OCI-LY7 (cell line): ENCODE data around the gene TMEM61. TPM values are rescaled to one million over a fixed set of nuclear protein-coding genes. Genes with fewer than 3 reads are reported as not detected.

Experiments
- BruUV-seq: library from RNA; stranded (reverse); fragments of 400-500 nt; replicated peaks from 2 replicates; lab custom pipeline; 2021; lab: Mats Ljungman, UMichigan
- CTCF ChIA-PET: fragments of 300-600 bp; sonication (Branson Sonifier 250); formaldehyde crosslinking; loops from one replicate; lab custom pipeline; 2022; ENCODE audit warnings: antibody characterized with exemption; ENCODE audit not compliant: unreplicated experiment; lab: Charles Lee
- POLR2A ChIA-PET: fragments of 300-600 bp; sonication (Branson Sonifier 250); formaldehyde crosslinking; loops from one replicate; lab custom pipeline; 2022; ENCODE audit warnings: antibody characterized with exemption; lab: Charles Lee
- DNase-seq: peaks from one replicate; pipeline ENCODE4 v3.0.0-alpha.2; 2015; ENCODE audit warnings: low spot score
- H2AFZ ChIP-seq: fragments of 200-600 bp; sonication (generic), shearing (Covaris generic); 2 replicates; pipeline ENCODE4 v1.6.1; 2014; ENCODE audit warnings: mild to moderate bottlenecking, antibody characterized with exemption, low read length, moderate library complexity
- H3K27ac ChIP-seq: fragments of 200-600 bp; sonication (generic); 2 replicates; pipeline ENCODE4 v1.5.1; 2014; ENCODE audit warnings: mixed run types, low read depth, mild to moderate bottlenecking, moderate library complexity, low read length, inconsistent platforms; ENCODE audit not compliant: poor library complexity, severe bottlenecking
- H3K36me3 ChIP-seq: fragments of 200-600 bp; sonication (generic); 2 replicates; pipeline ENCODE4 v1.6.1; 2014; ENCODE audit warnings: mild to moderate bottlenecking, antibody characterized with exemption, low read length, moderate library complexity, mixed read lengths; ENCODE audit not compliant: insufficient read depth
- H3K4me1 ChIP-seq: fragments of 200-600 bp; sonication (generic); 2 replicates; pipeline ENCODE4 v1.5.1; 2014; ENCODE audit warnings: mild to moderate bottlenecking, low read length; ENCODE audit not compliant: insufficient read depth, poor library complexity, severe bottlenecking
- H3K4me2 ChIP-seq: fragments of 200-600 bp; sonication (generic); 2 replicates; pipeline ENCODE4 v1.6.1; 2014; ENCODE audit warnings: mild to moderate bottlenecking, low read length
- H3K4me3 ChIP-seq: fragments of 200-600 bp; sonication (generic); 2 replicates; pipeline ENCODE4 v1.5.1; 2014; ENCODE audit warnings: mild to moderate bottlenecking, low read depth, low read length; ENCODE audit not compliant: poor library complexity, severe bottlenecking
- H3K79me2 ChIP-seq: fragments of 200-600 bp; sonication (generic); 2 replicates; pipeline ENCODE4 v1.6.1; 2016; ENCODE audit warnings: low read depth, mild to moderate bottlenecking, low read length, moderate library complexity, mixed read lengths; ENCODE audit not compliant: insufficient read depth
- H3K9me2 ChIP-seq: fragments of 200-600 bp; sonication (generic); 2 replicates; pipeline ENCODE4 v1.6.1; 2016; ENCODE audit warnings: mild to moderate bottlenecking, low read length, mixed read lengths; ENCODE audit not compliant: insufficient read depth
- H3K9me3 ChIP-seq: fragments of 200-600 bp; sonication (generic); 2 replicates; pipeline ENCODE4 v1.6.1; 2014; ENCODE audit warnings: mild to moderate bottlenecking, mixed run types, low read length, mixed read lengths
- H4K20me1 ChIP-seq: fragments of 200-600 bp; sonication (generic); 2 replicates; pipeline ENCODE4 v1.6.1; 2014; ENCODE audit warnings: mild to moderate bottlenecking, antibody characterized with exemption, low read length, moderate library complexity, mixed read lengths; ENCODE audit not compliant: insufficient read depth
- EZH2phosphoT487 ChIP-seq: fragments of 200-600 bp; sonication (generic); IDR thresholded peaks from 2 replicates; pipeline ENCODE4 v1.6.1; 2018; ENCODE audit warnings: low read depth, borderline replicate concordance, mild to moderate bottlenecking, mixed run types, antibody characterized with exemption, low read length, moderate library complexity, mixed read lengths
- intact Hi-C: fragments of 100-400 bp; cut with micrococcal nuclease; formaldehyde crosslinking; loops from one replicate; pipeline ENCODE4 v1.10.0; 2022; ENCODE audit not compliant: unreplicated experiment
- total RNA-seq, 2 experiments: library from RNA; depleted of rRNA in 1 of 2; stranded (reverse); fragments of >200 nt in 1 of 2; shearing (Covaris generic) in 1 of 2; gene quantifications; 2 replicates each; pipeline ENCODE4 v1.2.3, GENCODE V29; 2014 to 2022
- TF ChIP-seq, protein P1 (sequence below): fragments of 200-600 bp; sonication (generic); conservative IDR thresholded peaks from 2 replicates; pipeline ENCODE4 v1.5.1; 2014; ENCODE audit warnings: mild to moderate bottlenecking, antibody characterized with exemption, low read length, moderate library complexity, mixed read lengths

The TMEM61 gene
- total RNA-seq, 2 experiments from 2014 or later = not detected

DNA sequence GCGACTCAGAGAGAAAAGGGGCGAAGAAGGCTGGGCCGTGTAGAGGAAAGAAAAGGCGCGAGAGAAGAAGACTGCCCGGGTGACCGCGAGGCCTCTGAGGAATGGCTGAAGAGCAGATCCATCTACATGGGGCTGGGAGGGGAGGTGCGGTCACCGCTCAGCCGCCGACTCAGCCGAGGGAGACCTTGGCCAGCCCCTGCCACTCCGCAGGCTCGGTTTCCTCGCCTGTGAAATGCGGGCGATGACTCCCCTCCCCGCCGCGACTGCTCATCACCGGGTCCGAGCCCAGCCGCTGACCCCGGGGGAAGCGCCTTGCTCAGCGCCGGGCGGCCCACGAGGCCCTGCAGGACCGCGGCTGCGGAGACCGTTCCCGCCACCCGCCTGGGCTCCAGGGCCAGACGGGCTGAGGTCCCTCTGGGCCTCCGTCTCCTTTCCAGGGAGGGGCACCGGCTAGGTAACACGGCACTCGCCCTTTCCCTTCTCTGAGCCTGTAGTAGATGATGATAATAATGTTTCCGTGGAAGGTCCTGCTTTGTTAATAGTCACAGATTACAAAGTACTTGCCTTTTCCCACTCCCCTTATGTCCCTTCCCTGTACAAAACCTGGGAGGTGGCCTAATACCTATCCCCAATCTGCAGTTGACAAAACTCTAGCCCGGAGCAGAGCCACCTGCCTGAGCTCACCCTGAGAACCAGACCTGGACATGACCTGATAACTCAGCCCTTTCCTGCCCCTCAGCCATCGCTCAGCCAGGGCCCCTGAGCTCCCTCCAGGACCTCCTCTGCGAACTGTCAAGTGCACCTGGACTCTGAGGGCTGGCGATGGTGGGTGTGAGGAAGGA is 16.7 kb downstream of the TMEM61 start:
- intact Hi-C loops = loop anchor here (1.0 kb wide), 2 partner anchors 47 to 52 kb away; no protein-coding TSS in a partner anchor

DNA sequence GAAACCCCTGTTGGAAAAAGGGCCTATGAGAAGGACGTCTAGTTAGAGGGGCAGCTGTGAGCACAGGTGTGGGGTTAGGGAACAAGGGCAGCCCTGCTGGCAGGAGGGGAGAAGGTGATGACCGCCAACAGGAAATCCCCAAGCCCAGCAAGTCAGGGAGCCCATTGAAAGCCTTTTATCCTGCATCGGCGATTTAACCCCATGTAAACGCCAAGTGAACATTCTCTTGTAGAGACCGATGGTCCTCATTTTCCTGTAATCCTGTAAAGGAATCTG is 17.2 kb downstream of the TMEM61 start:
- H3K79me2 ChIP-seq = no peaks in the 10 kb centered on the region
- no TSS peak for BruUV-seq
- POLR2A ChIA-PET = no interaction called here
- no peaks in the 10 kb centered on the region for H3K9me3 ChIP-seq
- no peak overlapping the region for H3K27ac ChIP-seq
- intact Hi-C loops = no loop called here
- no peaks in the 10 kb centered on the region for H3K36me3 ChIP-seq
- TF ChIP-seq EZH2phosphoT487 = no peak
- TF ChIP-seq, protein P1, sequence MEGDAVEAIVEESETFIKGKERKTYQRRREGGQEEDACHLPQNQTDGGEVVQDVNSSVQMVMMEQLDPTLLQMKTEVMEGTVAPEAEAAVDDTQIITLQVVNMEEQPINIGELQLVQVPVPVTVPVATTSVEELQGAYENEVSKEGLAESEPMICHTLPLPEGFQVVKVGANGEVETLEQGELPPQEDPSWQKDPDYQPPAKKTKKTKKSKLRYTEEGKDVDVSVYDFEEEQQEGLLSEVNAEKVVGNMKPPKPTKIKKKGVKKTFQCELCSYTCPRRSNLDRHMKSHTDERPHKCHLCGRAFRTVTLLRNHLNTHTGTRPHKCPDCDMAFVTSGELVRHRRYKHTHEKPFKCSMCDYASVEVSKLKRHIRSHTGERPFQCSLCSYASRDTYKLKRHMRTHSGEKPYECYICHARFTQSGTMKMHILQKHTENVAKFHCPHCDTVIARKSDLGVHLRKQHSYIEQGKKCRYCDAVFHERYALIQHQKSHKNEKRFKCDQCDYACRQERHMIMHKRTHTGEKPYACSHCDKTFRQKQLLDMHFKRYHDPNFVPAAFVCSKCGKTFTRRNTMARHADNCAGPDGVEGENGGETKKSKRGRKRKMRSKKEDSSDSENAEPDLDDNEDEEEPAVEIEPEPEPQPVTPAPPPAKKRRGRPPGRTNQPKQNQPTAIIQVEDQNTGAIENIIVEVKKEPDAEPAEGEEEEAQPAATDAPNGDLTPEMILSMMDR = no peak
- no peaks in the 10 kb centered on the region for H3K4me1 ChIP-seq
- H3K4me3 ChIP-seq = no peak overlapping the region
- DNase-seq = no peak
- no peaks in the 10 kb centered on the region for H4K20me1 ChIP-seq
- no peak overlapping the region for H2AFZ ChIP-seq
- CTCF ChIA-PET = no interaction called here
- no peaks in the 10 kb centered on the region for H3K9me2 ChIP-seq
- no peak overlapping the region for H3K4me2 ChIP-seq

More for the DNA sequence above, 16.7 kb downstream of the TMEM61 start:
- Histone ChIP-seq H3K4me3 (no peak overlapping the region), H3K79me2 (no peaks in the 10 kb centered on the region), H3K9me2 (no peaks in the 10 kb centered on the region), H3K4me1 (no peaks in the 10 kb centered on the region), H2AFZ (no peak overlapping the region), H4K20me1 (no peaks in the 10 kb centered on the region), H3K9me3 (no peaks in the 10 kb centered on the region), H3K36me3 (no peaks in the 10 kb centered on the region), H3K4me2 (no peak overlapping the region), H3K27ac (no peak overlapping the region)
- ChIA-PET POLR2A (no interaction called here), CTCF (interaction anchor here (0.9 to 1.7 kb wide), 4 partner anchors 10 to 52 kb away, joined by 3 to 5 read pairs (median 4); no protein-coding TSS in a partner anchor)
- TF ChIP-seq EZH2phosphoT487 = no peak
- TF ChIP-seq, protein P1 = no peak
- no peak for DNase-seq
- no TSS peak for BruUV-seq

DNA sequence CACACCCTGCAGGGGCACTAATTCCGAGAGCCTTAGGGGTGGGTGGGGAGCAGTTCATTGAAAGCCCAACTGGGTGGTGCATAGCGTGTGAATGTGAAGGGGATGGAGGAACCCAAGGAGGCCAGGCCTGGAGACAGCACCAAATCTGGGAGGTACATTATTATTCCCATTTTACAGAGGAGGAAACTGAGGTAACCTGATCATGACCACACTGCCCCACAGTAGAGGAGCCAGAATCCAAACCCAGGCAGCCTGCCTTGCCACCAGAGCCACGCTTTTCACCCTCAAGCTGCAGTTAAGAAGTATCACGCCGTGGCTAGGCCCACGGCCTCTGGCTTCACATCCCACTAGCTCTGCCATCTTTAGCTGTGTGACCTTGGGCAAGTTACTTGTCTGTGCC is 17.7 kb downstream of the TMEM61 start:
- H3K4me2 ChIP-seq = no peak overlapping the region
- H3K9me2 ChIP-seq = no peaks in the 10 kb centered on the region
- ChIA-PET POLR2A (no interaction called here), CTCF (no interaction called here)
- no peaks in the 10 kb centered on the region for H3K9me3 ChIP-seq
- H3K27ac ChIP-seq = no peak overlapping the region
- H2AFZ ChIP-seq = no peak overlapping the region
- no peak for DNase-seq
- H3K79me2 ChIP-seq = no peaks in the 10 kb centered on the region
- H3K4me3 ChIP-seq = no peak overlapping the region
- intact Hi-C loops = no loop called here
- H4K20me1 ChIP-seq = no peaks in the 10 kb centered on the region
- no peaks in the 10 kb centered on the region for H3K4me1 ChIP-seq
- BruUV-seq = no TSS peak
- TF ChIP-seq EZH2phosphoT487 = no peak
- TF ChIP-seq, protein P1 = no peak
- no peaks in the 10 kb centered on the region for H3K36me3 ChIP-seq
